D721Med (cell line): ENCODE measurements around the gene OTOF.

Experiments used
- DNase-seq: peaks from one replicate; pipeline ENCODE4 v3.0.0; 2011; ENCODE audit warnings: low spot score; ENCODE audit not compliant: insufficient read length
- FAIRE-seq: peaks from 2 replicates; lab custom pipeline; 2011; peaks lifted over from hg19 to GRCh38; lab: Jason Lieb, UNC
- TF ChIP-seq, protein P1 (sequence below): IDR thresholded peaks from 2 replicates; pipeline ENCODE4 v1.5.1; 2012; ENCODE audit warnings: mild to moderate bottlenecking, control low read depth; ENCODE audit not compliant: insufficient read depth; ENCODE audit errors: missing control alignments

Gene OTOF

GRCh38 chr2:26504002-26504401 lies 26.1 kb upstream of the OTOF start:
- DNase-seq: no peak
- FAIRE-seq: no peak
- TF ChIP-seq, protein P1, sequence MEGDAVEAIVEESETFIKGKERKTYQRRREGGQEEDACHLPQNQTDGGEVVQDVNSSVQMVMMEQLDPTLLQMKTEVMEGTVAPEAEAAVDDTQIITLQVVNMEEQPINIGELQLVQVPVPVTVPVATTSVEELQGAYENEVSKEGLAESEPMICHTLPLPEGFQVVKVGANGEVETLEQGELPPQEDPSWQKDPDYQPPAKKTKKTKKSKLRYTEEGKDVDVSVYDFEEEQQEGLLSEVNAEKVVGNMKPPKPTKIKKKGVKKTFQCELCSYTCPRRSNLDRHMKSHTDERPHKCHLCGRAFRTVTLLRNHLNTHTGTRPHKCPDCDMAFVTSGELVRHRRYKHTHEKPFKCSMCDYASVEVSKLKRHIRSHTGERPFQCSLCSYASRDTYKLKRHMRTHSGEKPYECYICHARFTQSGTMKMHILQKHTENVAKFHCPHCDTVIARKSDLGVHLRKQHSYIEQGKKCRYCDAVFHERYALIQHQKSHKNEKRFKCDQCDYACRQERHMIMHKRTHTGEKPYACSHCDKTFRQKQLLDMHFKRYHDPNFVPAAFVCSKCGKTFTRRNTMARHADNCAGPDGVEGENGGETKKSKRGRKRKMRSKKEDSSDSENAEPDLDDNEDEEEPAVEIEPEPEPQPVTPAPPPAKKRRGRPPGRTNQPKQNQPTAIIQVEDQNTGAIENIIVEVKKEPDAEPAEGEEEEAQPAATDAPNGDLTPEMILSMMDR: no peak

DNA sequence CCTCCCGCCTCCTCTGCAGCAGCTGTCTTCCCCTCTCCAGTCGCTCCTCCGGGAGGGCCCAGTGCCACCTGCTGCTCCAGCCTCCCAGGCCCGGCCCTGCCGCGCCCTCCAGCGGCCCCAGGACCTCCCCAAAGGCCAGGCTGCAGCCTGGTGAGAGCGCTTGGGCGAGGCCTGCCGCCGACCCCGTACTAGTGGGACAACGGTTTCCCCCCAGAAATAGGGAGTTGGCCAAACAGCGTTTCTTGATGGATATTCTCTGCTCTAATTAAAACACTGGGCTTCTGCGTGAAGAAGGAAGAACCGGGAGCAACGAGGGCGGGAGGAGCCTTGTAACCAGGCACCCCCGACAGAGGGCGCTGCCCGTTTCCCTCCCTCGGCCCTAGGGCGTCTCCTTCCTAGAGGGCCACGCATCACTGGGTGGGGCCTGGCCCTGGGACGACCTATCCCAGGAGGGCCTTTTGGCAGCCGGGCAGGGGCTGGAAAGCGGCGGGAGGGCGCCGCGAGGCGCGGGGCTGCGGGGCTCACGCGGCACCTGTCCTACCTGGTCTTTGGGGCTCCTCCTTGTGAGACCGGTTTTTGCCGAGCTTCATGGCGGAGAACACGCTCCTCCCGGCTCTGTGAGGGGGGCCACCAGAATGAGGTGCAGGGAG lies 25.4 kb upstream of the OTOF start:
- DNase-seq: peak; percentile 81
- TF ChIP-seq, protein P1: peak; percentile 70
- FAIRE-seq: no peak

DNA sequence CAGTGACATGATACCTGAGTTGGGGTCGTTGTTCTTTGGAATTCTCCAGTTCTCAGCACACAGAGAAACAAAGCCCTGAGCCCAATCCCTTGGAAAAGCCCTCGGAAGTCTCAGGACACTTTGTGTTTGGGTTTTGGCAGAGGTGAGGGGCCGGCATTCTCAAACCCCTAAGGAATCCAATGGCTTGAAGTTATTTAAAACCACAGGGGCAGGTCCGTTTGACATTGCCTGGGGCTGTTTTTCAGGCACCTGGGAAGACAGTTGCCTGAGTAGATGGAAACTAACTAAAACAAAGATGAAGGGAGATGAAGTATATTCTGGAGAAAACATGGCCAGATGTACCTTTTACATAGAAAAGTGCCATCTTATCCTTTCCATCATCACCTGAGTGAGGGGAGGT lies 22.5 kb upstream of the OTOF start:
- no peak for DNase-seq
- no peak for FAIRE-seq
- TF ChIP-seq, protein P1: no peak

DNA sequence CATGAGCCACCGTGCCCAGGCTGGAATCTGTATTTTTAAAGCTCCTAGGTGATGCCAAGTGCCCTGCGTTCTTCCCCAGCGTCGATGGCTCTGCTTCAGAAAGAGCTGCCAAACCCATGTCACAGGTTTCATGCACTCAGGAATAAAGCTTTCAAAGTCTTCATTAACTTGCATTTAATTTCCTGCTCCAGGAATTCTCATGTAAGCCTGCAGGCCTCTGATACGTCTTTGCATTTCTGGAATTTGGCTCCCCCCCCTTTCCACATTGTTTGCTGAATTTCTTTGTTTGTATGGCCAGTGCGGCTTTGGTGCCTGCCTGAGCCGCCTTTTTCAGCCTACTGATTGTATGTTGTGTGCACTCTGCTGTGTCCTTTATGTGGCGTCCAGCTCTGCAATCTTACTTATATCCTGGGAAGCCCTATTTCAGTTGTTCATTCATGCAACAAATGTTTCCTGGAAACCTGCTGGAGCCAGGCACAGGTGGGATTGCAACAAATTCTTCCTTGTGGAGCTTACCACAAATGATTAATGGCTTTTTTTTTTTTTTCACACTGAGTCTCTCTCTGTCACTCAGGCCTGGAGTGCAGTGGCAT lies 17.9 kb upstream of the OTOF start:
- TF ChIP-seq, protein P1: no peak
- no peak for FAIRE-seq
- DNase-seq: no peak

GRCh38 chr2:26494891-26495290 lies 17.0 kb upstream of the OTOF start:
- DNase-seq: no peak
- TF ChIP-seq, protein P1: no peak
- FAIRE-seq: no peak

- TF ChIP-seq, protein P1: no peak
- FAIRE-seq (no peak), DNase-seq (no peak)
Observed at GRCh38 chr2:26494199-26494598, 16.3 kb upstream of the OTOF start.

GRCh38 chr2:26493566-26493965 lies 15.6 kb upstream of the OTOF start:
- TF ChIP-seq, protein P1: no peak
- FAIRE-seq (no peak), DNase-seq (no peak)
